Liver (tissue), 9 donors: ENCODE results near the gene TLR3. TPM values are rescaled to one million over a fixed set of nuclear protein-coding genes. Genes with fewer than 3 reads are reported as not detected.

Source experiments
- DNase-seq: peaks from one replicate; pipeline ENCODE4 v3.0.0-alpha.2; 2017; ENCODE audit warnings: low spot score
- H3K27ac ChIP-seq, 2 donors: one replicate each; pipeline ENCODE4 v1.7.0; 2013; ENCODE audit warnings: inconsistent platforms in 2 of 2, low read length in 2 of 2, control low read depth in 1 of 2, low read depth in 1 of 2, mild to moderate bottlenecking in 1 of 2
- H3K27me3 ChIP-seq, 4 donors: one replicate each; pipeline versions ENCODE4 v1.6.1 to v1.7.0; 2013; ENCODE audit warnings: low read length in 3 of 4, inconsistent platforms in 1 of 4, mild to moderate bottlenecking in 1 of 4, moderate library complexity in 1 of 4; ENCODE audit not compliant: control insufficient read depth in 4 of 4, insufficient read depth in 4 of 4
- H3K36me3 ChIP-seq, 4 donors: one replicate each; pipeline versions ENCODE4 v1.6.1 to v1.7.0; 2013; ENCODE audit warnings: low read length in 3 of 4, mild to moderate bottlenecking in 3 of 4, low read depth in 1 of 4, moderate library complexity in 1 of 4; ENCODE audit not compliant: control insufficient read depth in 4 of 4, insufficient read depth in 3 of 4
- H3K4me1 ChIP-seq, 4 donors: one replicate each; pipeline versions ENCODE4 v1.6.1 to v1.7.0; 2013; ENCODE audit warnings: low read length in 3 of 4, mild to moderate bottlenecking in 3 of 4, moderate library complexity in 1 of 4; ENCODE audit not compliant: control insufficient read depth in 4 of 4, insufficient read depth in 4 of 4
- H3K4me3 ChIP-seq, 3 donors: one replicate each; pipeline versions ENCODE4 v1.6.1 to v1.7.0; 2013; ENCODE audit warnings: low read length in 3 of 3, control low read depth in 1 of 3, low read depth in 1 of 3, mild to moderate bottlenecking in 1 of 3
- H3K9ac ChIP-seq, 2 donors: one replicate each; pipeline ENCODE4 v1.7.0; 2013; ENCODE audit warnings: low read length in 2 of 2, mild to moderate bottlenecking in 2 of 2, moderate library complexity in 2 of 2, control low read depth in 1 of 2, low read depth in 1 of 2
- H3K9me3 ChIP-seq, 4 donors: one replicate each; pipeline versions ENCODE4 v1.6.1 to v1.7.0; 2013; ENCODE audit warnings: low read length in 3 of 4; ENCODE audit not compliant: control insufficient read depth in 4 of 4
- ATF3 ChIP-seq: IDR thresholded peaks from 2 replicates; pipeline ENCODE4 v1.6.1; 2016; ENCODE audit warnings: antibody characterized with exemption
- CTCF ChIP-seq: fragments of 150-350 bp; IDR thresholded peaks from 2 replicates; pipeline ENCODE4 v1.5.1; 2017; ENCODE audit warnings: improper control_type of control experiment, low read depth, low read length; ENCODE audit not compliant: missing input control
- EGR1 ChIP-seq, 2 donors: IDR thresholded peaks; 2 replicates each; pipeline ENCODE4 v1.6.1; 2016 to 2018; ENCODE audit warnings: antibody characterized with exemption in 2 of 2, low read depth in 2 of 2
- FOXA1 ChIP-seq: IDR thresholded peaks from 2 replicates; pipeline ENCODE4 v1.6.1; 2016; ENCODE audit warnings: antibody characterized with exemption
- FOXA2 ChIP-seq: IDR thresholded peaks from 2 replicates; pipeline ENCODE4 v1.6.1; 2016; ENCODE audit warnings: antibody characterized with exemption
- GABPA ChIP-seq, 2 donors: IDR thresholded peaks in 1 of 2; conservative IDR thresholded peaks in 1 of 2; 2 replicates each; pipeline ENCODE4 v1.6.1; 2016; ENCODE audit warnings: antibody characterized with exemption in 2 of 2, mild to moderate bottlenecking in 1 of 2, moderate library complexity in 1 of 2
- HNF4G ChIP-seq: IDR thresholded peaks from 2 replicates; pipeline ENCODE4 v1.6.1; 2016; ENCODE audit warnings: antibody characterized with exemption
- JUND ChIP-seq, 2 donors: IDR thresholded peaks; 2 replicates each; pipeline ENCODE4 v1.6.1; 2016; ENCODE audit warnings: antibody characterized with exemption in 2 of 2
- MAX ChIP-seq: IDR thresholded peaks from 2 replicates; pipeline ENCODE4 v1.6.1; 2016; ENCODE audit warnings: antibody characterized with exemption
- RAD21 ChIP-seq, 2 donors: IDR thresholded peaks; 2 replicates each; pipeline ENCODE4 v1.6.1; 2016; ENCODE audit warnings: antibody characterized with exemption in 2 of 2, mild to moderate bottlenecking in 2 of 2
- REST ChIP-seq: IDR thresholded peaks from 2 replicates; pipeline ENCODE4 v1.6.1; 2016; ENCODE audit warnings: antibody characterized with exemption, mild to moderate bottlenecking
- RXRA ChIP-seq, 2 donors: IDR thresholded peaks; 2 replicates each; pipeline ENCODE4 v1.6.1; 2017 to 2018; ENCODE audit warnings: antibody characterized with exemption in 2 of 2, mild to moderate bottlenecking in 1 of 2
- SP1 ChIP-seq: IDR thresholded peaks from 2 replicates; pipeline ENCODE4 v1.6.1; 2018; ENCODE audit warnings: antibody characterized with exemption, mild to moderate bottlenecking
- TAF1 ChIP-seq: conservative IDR thresholded peaks from 2 replicates; pipeline ENCODE4 v1.6.1; 2016; ENCODE audit warnings: antibody characterized with exemption, mild to moderate bottlenecking
- YY1 ChIP-seq: IDR thresholded peaks from 2 replicates; pipeline ENCODE4 v1.6.1; 2016; ENCODE audit warnings: antibody characterized with exemption, mild to moderate bottlenecking
- ZBTB33 ChIP-seq: IDR thresholded peaks from 2 replicates; pipeline ENCODE4 v1.6.1; 2016; ENCODE audit warnings: antibody characterized with exemption
- WGBS: extraction: QIAGEN DNeasy Blood & Tissue Kit; methylation state at CpG from one replicate; pipeline ENCODE4 v1.1.7; 2013; 5-methylcytosine and 5-hydroxymethylcytosine counted together
- polyA plus RNA-seq, 2 donors: library from polyadenylated mRNA; stranded (reverse) in 1 of 2; unstranded in 1 of 2; fragments of 200-250 nt in 1 of 2; fragments of >200 nt in 1 of 2; fragmentation: Nextera tagmentation in 1 of 2; extraction: Ambion mirVana in 1 of 2; gene quantifications; one replicate each; pipeline versions ENCODE4 v1.2.1 to v1.2.3, GENCODE V29; 2013 to 2015
- total RNA-seq, 2 donors: library from RNA; depleted of rRNA; stranded (reverse); fragments of >200 nt; gene quantifications; one replicate each; pipeline ENCODE4 v1.2.3, GENCODE V29; 2014
- donor health status: healthy.
- donor health status: healthy.
- donor health status: healthy.
- donor health status: healthy.
- donor health status: healthy.

The TLR3 gene
- total and polyA plus RNA-seq, 4 donors, result 1.3 to 4.3 (median 2.4) TPM

GRCh38 chr4:186072516-186072915, 3.6 kb downstream of the TLR3 start:
- Histone ChIP-seq H3K27ac (no peak overlapping the region), H3K9ac (no peak overlapping the region), H3K36me3 (peaks cover 0 to 5% (median 0%) of the 10 kb centered on the region in 4 donors), H3K27me3 (no peaks in the 10 kb centered on the region), H3K9me3 (no peaks in the 10 kb centered on the region), H3K4me1 (peaks cover 0 to 13% (median 8%) of the 10 kb centered on the region in 4 donors), H3K4me3 (no peak overlapping the region)
- DNase-seq, result no peak
- 91% methylated on average over 10 of the region's 10 CpGs for WGBS
- TF ChIP-seq YY1 (no peak), MAX (no peak), ZBTB33 (no peak), EGR1 (IDR thresholded peaks at IDR 0.05; ENCODE audit: low read depth in 2 of 2) (no peak), RAD21 (IDR thresholded peaks at IDR 0.05) (no peak), GABPA (IDR thresholded peaks at IDR 0.05 in 1 of 2, conservative IDR thresholded peaks at IDR 0.05 in 1 of 2) (no peak), TAF1 (no peak), SP1 (no peak), REST (no peak), ATF3 (no peak), HNF4G (no peak), JUND (IDR thresholded peaks at IDR 0.05) (no peak)

- 83% methylated on average over 7 of the region's 7 CpGs for WGBS
- no peaks in the 10 kb centered on the region for H3K9me3 ChIP-seq
- H3K27ac ChIP-seq, result no peak overlapping the region
- H3K27me3 ChIP-seq, result no peaks in the 10 kb centered on the region
- no peak overlapping the region for H3K4me3 ChIP-seq
- H3K9ac ChIP-seq, result no peak overlapping the region
- DNase-seq, result no peak
- peaks cover 0 to 7% (median 6%) of the 10 kb centered on the region in 4 donors for H3K4me1 ChIP-seq
- TF ChIP-seq FOXA1 (no peak), SP1 (no peak), CTCF (no peak), FOXA2 (no peak), RXRA (IDR thresholded peaks at IDR 0.05) (no peak), TAF1 (no peak), REST (no peak), JUND (IDR thresholded peaks at IDR 0.05) (no peak), ATF3 (no peak), YY1 (no peak)
- peaks cover 0 to 9% (median 1%) of the 10 kb centered on the region in 4 donors for H3K36me3 ChIP-seq
Observed at GRCh38 chr4:186074189-186074588, 5.2 kb downstream of the TLR3 start.
